Tibial artery (tissue), 4 donors: ENCODE results near the gene PIK3C2B.
A peak's percentile ranks its signal among the peaks of the same experiment; 100 is the strongest.

Experiments
- DNase-seq, 2 donors: peaks; one replicate each; pipeline ENCODE4 v3.0.0-alpha.2; 2019
- H3K27ac ChIP-seq, 2 donors: fragments of 200-600 bp; sonication (generic) in 1 of 2; 1 replicate in 1 of 2; 2 replicates in 1 of 2; pipeline ENCODE4 v1.5.1; 2018 to 2019; ENCODE audit warnings: mild to moderate bottlenecking in 1 of 2
- H3K27me3 ChIP-seq, 2 donors: fragments of 200-600 bp; sonication (generic) in 1 of 2; one replicate each; pipeline versions ENCODE4 v1.5.1 to v1.6.0; 2016 to 2019
- H3K36me3 ChIP-seq, 3 donors: fragments of 200-600 bp; sonication (generic) in 2 of 3; one replicate each; pipeline ENCODE4 v1.5.1; 2016 to 2019; ENCODE audit warnings: mild to moderate bottlenecking in 2 of 3
- H3K4me1 ChIP-seq, 4 donors: fragments of 200-600 bp; sonication (generic) in 2 of 4; 1 replicate in 3 of 4; 2 replicates in 1 of 4; pipeline ENCODE4 v1.5.1; 2016 to 2019
- H3K4me3 ChIP-seq, 2 donors: fragments of 200-600 bp; sonication (generic) in 1 of 2; 1 replicate in 1 of 2; 2 replicates in 1 of 2; pipeline ENCODE4 v1.5.1; 2018 to 2019; ENCODE audit warnings: mild to moderate bottlenecking in 2 of 2
- H3K9me3 ChIP-seq, 3 donors: fragments of 200-600 bp; sonication (generic) in 1 of 3; one replicate each; pipeline ENCODE4 v1.5.1; 2016 to 2019
- CTCF ChIP-seq, 2 experiments: fragments of 200-600 bp in 1 of 2; fragments of 450-650 bp in 1 of 2; IDR thresholded peaks; one replicate each; pipeline ENCODE4 v1.5.1; 2017 to 2019; ENCODE audit warnings: antibody characterized with exemption in 2 of 2, mild to moderate bottlenecking in 1 of 2, moderate library complexity in 1 of 2
- intact Hi-C: fragments of 100-400 bp; cut with DNase I; formaldehyde crosslinking; loops from one replicate; pipeline ENCODE4 v1.15.0; 2023; ENCODE audit warnings: low total_unique reads

Gene PIK3C2B

DNA sequence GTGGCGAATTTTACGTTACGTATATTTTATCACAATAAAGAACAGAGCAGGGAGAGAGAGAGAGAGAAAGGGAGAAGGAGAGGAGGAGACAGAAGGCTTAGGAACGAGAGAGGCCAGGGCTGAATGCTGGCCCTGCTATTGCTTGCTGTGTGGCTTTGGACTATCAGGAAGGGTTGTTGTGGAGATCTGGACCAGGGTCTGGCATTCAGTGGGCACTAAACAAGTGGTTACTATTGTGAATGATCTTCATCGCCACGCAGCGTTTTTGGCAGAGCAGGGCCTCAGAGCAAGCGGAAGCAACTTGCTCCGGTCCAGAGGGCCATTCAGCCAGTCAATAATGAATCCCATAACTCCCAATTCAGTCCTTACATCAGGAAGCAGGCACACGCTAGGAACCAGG, 26.4 kb downstream of the PIK3C2B start:
- TF ChIP-seq CTCF (IDR thresholded peaks at IDR 0.05) = no peak
- Histone ChIP-seq H3K36me3 (peaks cover 0 to 25% (median 10%) of the 10 kb centered on the region in 3 donors), H3K9me3 (no peaks in the 10 kb centered on the region), H3K27me3 (no peaks in the 10 kb centered on the region), H3K27ac (peak overlapping the region in 1 of 2 donors; percentile 91), H3K4me1 (peaks cover 0 to 54% (median 40%) of the 10 kb centered on the region in 4 donors), H3K4me3 (no peak overlapping the region)
- intact Hi-C loops = no loop called here
- peak in 1 of 2 donors; percentile 61 for DNase-seq

GRCh38 chr1:204466416-204467405, 27.9 kb downstream of the PIK3C2B start:
- Histone ChIP-seq H3K27me3 (no peaks in the 10 kb centered on the region), H3K9me3 (no peaks in the 10 kb centered on the region), H3K27ac (peak overlapping the region; percentile 89 to 91), H3K4me1 (peaks cover 0 to 54% (median 40%) of the 10 kb centered on the region in 4 donors), H3K4me3 (peak overlapping the region; percentile 30 to 37), H3K36me3 (peaks cover 0 to 37% (median 20%) of the 10 kb centered on the region in 3 donors)
- peak; percentile 59 to 85 for DNase-seq
- intact Hi-C loops = no loop called here
- TF ChIP-seq CTCF (IDR thresholded peaks at IDR 0.05) = no peak

- Histone ChIP-seq H3K36me3 (peaks cover 0 to 47% (median 29%) of the 10 kb centered on the region in 3 donors), H3K4me3 (peak overlapping the region; percentile 30 to 37), H3K27ac (peak overlapping the region; percentile 89 to 91), H3K27me3 (no peaks in the 10 kb centered on the region), H3K9me3 (no peaks in the 10 kb centered on the region), H3K4me1 (peaks cover 0 to 53% (median 40%) of the 10 kb centered on the region in 4 donors)
- no peak for TF ChIP-seq CTCF (IDR thresholded peaks at IDR 0.05)
- intact Hi-C loops = no loop called here
- peak in 1 of 2 donors; percentile 49 for DNase-seq
Observed at GRCh38 chr1:204465546-204466415, 28.8 kb downstream of the PIK3C2B start.

- peak overlapping the region; percentile 89 to 91 for H3K27ac ChIP-seq
- no peak for DNase-seq
- H3K4me3 ChIP-seq = no peak overlapping the region
- H3K9me3 ChIP-seq = no peaks in the 10 kb centered on the region
- peaks cover 6 to 58% (median 40%) of the 10 kb centered on the region in 3 donors for H3K36me3 ChIP-seq
- intact Hi-C loops = no loop called here
- no peak for TF ChIP-seq CTCF (IDR thresholded peaks at IDR 0.05)
- H3K27me3 ChIP-seq = no peaks in the 10 kb centered on the region
- H3K4me1 ChIP-seq = peaks cover 0 to 45% (median 40%) of the 10 kb centered on the region in 4 donors
Observed at GRCh38 chr1:204464701-204465100, 29.9 kb downstream of the PIK3C2B start.

GRCh38 chr1:204464187-204464631, 30.4 kb downstream of the PIK3C2B start:
- no peaks in the 10 kb centered on the region for H3K9me3 ChIP-seq
- peaks cover 0 to 44% (median 39%) of the 10 kb centered on the region in 4 donors for H3K4me1 ChIP-seq
- no peak for TF ChIP-seq CTCF (IDR thresholded peaks at IDR 0.05)
- no peaks in the 10 kb centered on the region for H3K27me3 ChIP-seq
- intact Hi-C loops = no loop called here
- peak overlapping the region in 1 of 2 donors; percentile 91 for H3K27ac ChIP-seq
- no peak overlapping the region for H3K4me3 ChIP-seq
- H3K36me3 ChIP-seq = peaks cover 6 to 58% (median 42%) of the 10 kb centered on the region in 3 donors
- no peak for DNase-seq
